Measurements from ENCODE around the gene KRTAP5-7. TPM values are rescaled to one million over a fixed set of nuclear protein-coding genes. Genes with fewer than 3 reads are reported as not detected.

Gene KRTAP5-7
- total and polyA plus RNA-seq, 2 of the 8 experiments (the other 6 are each of a cell fraction or from before 2014, with no cell fraction given), result not detected

- TF ChIP-seq POU5F1 (IDR thresholded peaks at IDR 0.05; ENCODE audit: low read depth, low read length) (no peak), SP1 (IDR thresholded peaks at IDR 0.05; ENCODE audit: low read depth, low read length) (no peak), RBBP5 (IDR thresholded peaks at IDR 0.05; ENCODE audit: borderline replicate concordance, low read depth, low read length) (no peak), PHF8 (conservative IDR thresholded peaks at IDR 0.05; ENCODE audit: low read depth, low read length) (no peak), POLR2A (IDR thresholded peaks at IDR 0.05; ENCODE audit: control extremely low read depth in 1 of 2, low read depth in 2 of 2, low read length in 2 of 2) (no peak), HDAC2 (IDR thresholded peaks at IDR 0.05; ENCODE audit: borderline replicate concordance in 1 of 2, low read depth in 2 of 2, low read length in 2 of 2) (no peak)
Measured at GRCh38 chr11:71489311-71490043, 37.6 kb upstream of the KRTAP5-7 start (continued).
